Astrocyte (in vitro differentiated cells and primary cell): ENCODE measurements around the gene BCR. TPM values are rescaled to one million over a fixed set of nuclear protein-coding genes. Genes with fewer than 3 reads are reported as not detected.

ENCODE experiments used
- DNase-seq: peaks from one replicate; pipeline ENCODE4 v3.0.0-alpha.2; 2010; ENCODE audit warnings: low read depth
- FAIRE-seq: peaks from 2 replicates; lab custom pipeline; 2011; peaks lifted over from hg19 to GRCh38; lab: Jason Lieb, UNC
- H2AFZ ChIP-seq: 2 replicates; pipeline ENCODE4 v1.6.0; 2012; ENCODE audit warnings: low read depth, low read length, inconsistent platforms
- H3K27ac ChIP-seq: 2 replicates; pipeline ENCODE4 v1.5.1; 2011; ENCODE audit warnings: low read depth, low read length, inconsistent platforms
- H3K27me3 ChIP-seq: 2 replicates; pipeline ENCODE4 v1.6.0; 2011; ENCODE audit warnings: low read length, inconsistent platforms; ENCODE audit not compliant: insufficient read depth
- H3K36me3 ChIP-seq: 2 replicates; pipeline ENCODE4 v1.5.1; 2011; ENCODE audit warnings: low read length, inconsistent platforms; ENCODE audit not compliant: insufficient read depth
- H3K4me1 ChIP-seq: 2 replicates; pipeline ENCODE4 v1.5.1; 2011; ENCODE audit warnings: low read length, inconsistent platforms; ENCODE audit not compliant: insufficient read depth
- H3K4me2 ChIP-seq: 2 replicates; pipeline ENCODE4 v1.6.0; 2012; ENCODE audit warnings: low read length, inconsistent platforms
- H3K4me3 ChIP-seq: 2 replicates; pipeline ENCODE4 v1.5.1; 2011; ENCODE audit warnings: low read depth, mild to moderate bottlenecking, low read length, inconsistent platforms; ENCODE audit not compliant: insufficient read depth
- H3K79me2 ChIP-seq: 2 replicates; pipeline ENCODE4 v1.6.0; 2012; ENCODE audit warnings: mild to moderate bottlenecking, low read length, inconsistent platforms; ENCODE audit not compliant: insufficient read depth
- H3K9ac ChIP-seq: 2 replicates; pipeline ENCODE4 v1.6.0; 2012; ENCODE audit warnings: mild to moderate bottlenecking, low read length, inconsistent platforms
- H3K9me3 ChIP-seq: 2 replicates; pipeline ENCODE4 v1.5.1; 2012; ENCODE audit warnings: low read depth, mild to moderate bottlenecking, low read length, inconsistent platforms; ENCODE audit not compliant: insufficient read depth
- H4K20me1 ChIP-seq: 2 replicates; pipeline ENCODE4 v1.6.0; 2012; ENCODE audit warnings: low read length, inconsistent platforms; ENCODE audit not compliant: insufficient read depth
- H3K27ac Mint-ChIP-seq: one replicate; pipeline ENCODE4 v1.8.0; 2021; ENCODE audit warnings: mild to moderate bottlenecking, mixed read lengths; ENCODE audit not compliant: unreplicated experiment
- H3K27me3 Mint-ChIP-seq: one replicate; pipeline ENCODE4 v1.8.0; 2021; ENCODE audit warnings: low read depth, mixed read lengths; ENCODE audit not compliant: unreplicated experiment
- H3K36me3 Mint-ChIP-seq: one replicate; pipeline ENCODE4 v1.8.0; 2021; ENCODE audit warnings: low read depth, mixed read lengths; ENCODE audit not compliant: unreplicated experiment
- H3K4me1 Mint-ChIP-seq: one replicate; pipeline ENCODE4 v1.8.0; 2021; ENCODE audit warnings: low read depth, mixed read lengths; ENCODE audit not compliant: unreplicated experiment
- H3K4me3 Mint-ChIP-seq: one replicate; pipeline ENCODE4 v1.8.0; 2021; ENCODE audit warnings: mild to moderate bottlenecking, moderate library complexity, mixed read lengths; ENCODE audit not compliant: unreplicated experiment
- H3K9me3 Mint-ChIP-seq: one replicate; pipeline ENCODE4 v1.8.0; 2021; ENCODE audit warnings: mild to moderate bottlenecking, mixed read lengths; ENCODE audit not compliant: unreplicated experiment
- CTCF ChIP-seq: IDR thresholded peaks from 2 replicates; pipeline ENCODE4 v1.5.1; 2011; ENCODE audit warnings: low read depth, mild to moderate bottlenecking, inconsistent platforms, low read length, moderate library complexity; ENCODE audit not compliant: insufficient read depth
- EZH2 ChIP-seq: IDR thresholded peaks from 2 replicates; pipeline ENCODE4 v1.6.1; 2012; ENCODE audit warnings: mild to moderate bottlenecking, low read length, inconsistent platforms; ENCODE audit not compliant: insufficient read depth
- total RNA-seq: library from RNA; stranded (reverse); gene quantifications from 2 replicates; pipeline ENCODE4 v1.2.1, GENCODE V29; 2021

Gene BCR
- total RNA-seq, 1 donor from 2014 or later: 48.9 TPM

GRCh38 chr22:23161574-23161973, 18.7 kb upstream of the BCR start:
- H3K9ac ChIP-seq: no peak overlapping the region
- Mint-ChIP-seq H3K4me1 (no peaks in the 10 kb centered on the region), H3K9me3 (no peaks in the 10 kb centered on the region), H3K4me3 (no peak overlapping the region), H3K27ac (no peak overlapping the region), H3K36me3 (peaks cover 1% of the 10 kb centered on the region), H3K27me3 (peaks cover 33% of the 10 kb centered on the region)
- H3K27ac ChIP-seq: no peak overlapping the region
- no peak overlapping the region for H3K4me3 ChIP-seq
- H4K20me1 ChIP-seq: no peaks in the 10 kb centered on the region
- no peak for FAIRE-seq
- DNase-seq: no peak
- TF ChIP-seq CTCF: no peak
- TF ChIP-seq EZH2: no peak
- H3K9me3 ChIP-seq: no peaks in the 10 kb centered on the region
- no peak overlapping the region for H2AFZ ChIP-seq
- no peaks in the 10 kb centered on the region for H3K27me3 ChIP-seq
- H3K36me3 ChIP-seq: no peaks in the 10 kb centered on the region
- no peaks in the 10 kb centered on the region for H3K79me2 ChIP-seq
- H3K4me2 ChIP-seq: no peak overlapping the region
- H3K4me1 ChIP-seq: no peaks in the 10 kb centered on the region

- FAIRE-seq (no peak), DNase-seq (no peak)
- TF ChIP-seq CTCF (no peak), EZH2 (no peak)
- Histone ChIP-seq H3K27ac (no peak overlapping the region), H3K4me1 (no peaks in the 10 kb centered on the region), H2AFZ (no peak overlapping the region), H3K9me3 (no peaks in the 10 kb centered on the region), H3K36me3 (no peaks in the 10 kb centered on the region), H3K4me3 (no peak overlapping the region), H3K79me2 (no peaks in the 10 kb centered on the region), H4K20me1 (no peaks in the 10 kb centered on the region), H3K9ac (no peak overlapping the region), H3K27me3 (no peaks in the 10 kb centered on the region), H3K4me2 (no peak overlapping the region)
- Mint-ChIP-seq H3K4me3 (no peak overlapping the region), H3K4me1 (no peaks in the 10 kb centered on the region), H3K9me3 (no peaks in the 10 kb centered on the region), H3K27me3 (peaks cover 30% of the 10 kb centered on the region), H3K27ac (no peak overlapping the region), H3K36me3 (peaks cover 1% of the 10 kb centered on the region)
Observed at GRCh38 chr22:23163665-23164064, 16.6 kb upstream of the BCR start.

GRCh38 chr22:23164091-23164490, 16.2 kb upstream of the BCR start:
- Histone ChIP-seq H3K9me3 (no peaks in the 10 kb centered on the region), H3K9ac (no peak overlapping the region), H2AFZ (no peak overlapping the region), H3K27ac (no peak overlapping the region), H3K4me2 (no peak overlapping the region), H3K27me3 (no peaks in the 10 kb centered on the region), H4K20me1 (no peaks in the 10 kb centered on the region), H3K36me3 (no peaks in the 10 kb centered on the region), H3K4me1 (no peaks in the 10 kb centered on the region), H3K79me2 (no peaks in the 10 kb centered on the region), H3K4me3 (no peak overlapping the region)
- Mint-ChIP-seq H3K4me1 (no peaks in the 10 kb centered on the region), H3K27ac (no peak overlapping the region), H3K9me3 (no peaks in the 10 kb centered on the region), H3K27me3 (peaks cover 31% of the 10 kb centered on the region), H3K4me3 (no peak overlapping the region), H3K36me3 (peaks cover 1% of the 10 kb centered on the region)
- no peak for DNase-seq
- FAIRE-seq: no peak
- TF ChIP-seq EZH2 (no peak), CTCF (no peak)
